Mucosa of rectum (tissue), 2 donors: Measurements from ENCODE around the gene PAN2.
"Not testable (repeated sequence)": the region's sequence is repeated elsewhere in the genome, so short reads cannot be mapped to it uniquely, and the experiment has no call there.

Experiments
- H3K27ac ChIP-seq, 2 donors: one replicate each; pipeline ENCODE4 v1.7.0; 2013; ENCODE audit warnings: inconsistent platforms in 2 of 2, low read depth in 2 of 2, low read length in 2 of 2
- H3K27me3 ChIP-seq, 2 donors: one replicate each; pipeline ENCODE4 v1.7.0; 2013; ENCODE audit warnings: low read length in 2 of 2; ENCODE audit not compliant: control insufficient read depth in 2 of 2, insufficient read depth in 2 of 2
- H3K36me3 ChIP-seq, 2 donors: one replicate each; pipeline ENCODE4 v1.7.0; 2013; ENCODE audit warnings: low read length in 2 of 2; ENCODE audit not compliant: control insufficient read depth in 2 of 2, insufficient read depth in 2 of 2
- H3K4me1 ChIP-seq, 2 donors: one replicate each; pipeline ENCODE4 v1.7.0; 2013; ENCODE audit warnings: low read length in 2 of 2, mild to moderate bottlenecking in 1 of 2; ENCODE audit not compliant: control insufficient read depth in 2 of 2, insufficient read depth in 2 of 2
- H3K4me3 ChIP-seq, 2 donors: one replicate each; pipeline ENCODE4 v1.7.0; 2013; ENCODE audit warnings: low read length in 2 of 2
- H3K9ac ChIP-seq, 2 donors: one replicate each; pipeline ENCODE4 v1.7.0; 2013; ENCODE audit warnings: low read length in 2 of 2, low read depth in 1 of 2, mild to moderate bottlenecking in 1 of 2
- H3K9me3 ChIP-seq, 2 donors: one replicate each; pipeline ENCODE4 v1.7.0; 2013; ENCODE audit warnings: low read length in 2 of 2; ENCODE audit not compliant: control insufficient read depth in 2 of 2
- donor health status: healthy.
- donor health status: Normal muscosa, but diverticular disease.

The PAN2 gene

DNA sequence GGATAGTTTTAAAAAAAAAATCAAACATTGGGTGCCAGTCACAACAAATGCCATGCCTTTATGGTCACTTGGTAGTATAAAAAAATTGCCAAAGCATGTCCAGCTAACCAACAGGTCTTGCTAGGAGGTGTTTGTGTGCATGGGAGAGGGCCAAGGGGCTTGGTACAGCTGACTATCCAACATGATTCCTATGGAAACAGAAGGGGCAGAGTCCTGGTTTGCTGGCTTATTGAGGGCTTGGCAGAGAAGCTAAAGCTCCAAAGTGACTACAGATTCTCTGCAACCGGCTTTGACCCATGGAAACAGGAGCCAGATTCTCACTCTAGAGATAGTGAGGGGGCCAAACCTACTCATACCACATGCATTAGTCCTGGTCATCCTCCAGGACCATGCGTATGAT, 61.3 kb downstream of the PAN2 start:
- not testable (repeated sequence) for H3K27ac ChIP-seq, H3K9ac ChIP-seq, H3K4me3 ChIP-seq, H3K4me1 ChIP-seq, H3K27me3 ChIP-seq, H3K9me3 ChIP-seq
- peaks cover 39 to 60% of the 10 kb centered on the region in 2 donors for H3K36me3 ChIP-seq

DNA sequence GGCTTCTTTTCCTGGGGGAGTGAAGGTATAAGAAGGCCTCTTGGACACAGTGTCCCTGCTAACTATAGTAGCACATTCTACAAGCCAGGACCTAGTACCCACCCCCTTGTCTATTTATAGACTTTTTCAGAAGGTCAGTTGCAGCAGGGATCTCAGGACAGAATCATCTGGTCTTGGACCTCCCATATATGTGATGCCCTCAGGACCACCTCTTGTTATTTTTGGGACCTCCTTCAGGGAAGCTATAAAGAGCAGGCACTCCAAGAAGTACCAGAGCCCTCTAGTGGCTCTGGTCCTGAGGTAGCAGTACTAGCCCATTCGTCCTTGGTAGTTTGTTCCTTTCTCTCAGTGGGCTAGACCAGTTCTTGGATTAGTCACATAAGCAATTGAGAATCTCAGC, 62.8 kb downstream of the PAN2 start:
- no peak overlapping the region for H3K9ac ChIP-seq
- no peak overlapping the region for H3K4me3 ChIP-seq
- no peaks in the 10 kb centered on the region for H3K27me3 ChIP-seq
- H3K9me3 ChIP-seq: no peaks in the 10 kb centered on the region
- peaks cover 34 to 56% of the 10 kb centered on the region in 2 donors for H3K36me3 ChIP-seq
- peaks cover 10 to 11% of the 10 kb centered on the region in 2 donors for H3K4me1 ChIP-seq
- no peak overlapping the region for H3K27ac ChIP-seq

DNA sequence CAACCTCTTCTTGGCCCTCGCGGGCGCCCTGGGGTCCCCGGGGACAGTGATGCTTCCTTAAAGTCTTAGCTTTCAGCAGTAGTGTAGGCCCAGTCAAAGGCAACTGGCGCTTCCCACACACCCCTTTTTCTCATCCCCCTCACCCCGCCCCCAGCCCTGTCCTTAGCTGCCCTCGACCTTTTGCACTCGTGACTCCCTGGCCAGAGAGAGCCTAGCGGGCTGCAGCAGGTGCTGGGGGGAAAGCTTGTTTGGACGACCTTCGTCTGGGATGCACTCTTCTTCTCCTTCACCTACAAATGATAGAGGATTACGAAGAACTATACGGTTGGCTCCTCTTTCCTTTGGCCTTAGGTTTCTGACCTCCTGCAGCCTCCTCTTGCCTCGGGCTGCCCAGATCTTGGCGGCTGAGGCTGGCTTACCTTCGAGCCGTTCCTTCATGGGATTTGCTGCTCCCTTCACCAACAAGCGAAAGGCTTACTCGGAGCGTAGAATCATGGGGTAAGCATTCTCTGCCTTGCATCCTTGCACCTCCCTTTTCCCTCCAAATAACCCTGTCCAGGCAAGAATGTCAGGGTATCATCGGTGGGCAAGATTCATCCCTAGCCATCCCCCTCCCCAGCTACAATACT, 66.2 kb downstream of the PAN2 start:
- Histone ChIP-seq H3K9me3 (no peaks in the 10 kb centered on the region), H3K4me3 (peak overlapping the region; percentile 71 to 89), H3K9ac (peak overlapping the region; percentile 75 to 87), H3K4me1 (peaks cover 10 to 11% of the 10 kb centered on the region in 2 donors), H3K27me3 (no peaks in the 10 kb centered on the region), H3K36me3 (peaks cover 10 to 26% of the 10 kb centered on the region in 2 donors), H3K27ac (peak overlapping the region in 1 of 2 donors; percentile 98)

DNA sequence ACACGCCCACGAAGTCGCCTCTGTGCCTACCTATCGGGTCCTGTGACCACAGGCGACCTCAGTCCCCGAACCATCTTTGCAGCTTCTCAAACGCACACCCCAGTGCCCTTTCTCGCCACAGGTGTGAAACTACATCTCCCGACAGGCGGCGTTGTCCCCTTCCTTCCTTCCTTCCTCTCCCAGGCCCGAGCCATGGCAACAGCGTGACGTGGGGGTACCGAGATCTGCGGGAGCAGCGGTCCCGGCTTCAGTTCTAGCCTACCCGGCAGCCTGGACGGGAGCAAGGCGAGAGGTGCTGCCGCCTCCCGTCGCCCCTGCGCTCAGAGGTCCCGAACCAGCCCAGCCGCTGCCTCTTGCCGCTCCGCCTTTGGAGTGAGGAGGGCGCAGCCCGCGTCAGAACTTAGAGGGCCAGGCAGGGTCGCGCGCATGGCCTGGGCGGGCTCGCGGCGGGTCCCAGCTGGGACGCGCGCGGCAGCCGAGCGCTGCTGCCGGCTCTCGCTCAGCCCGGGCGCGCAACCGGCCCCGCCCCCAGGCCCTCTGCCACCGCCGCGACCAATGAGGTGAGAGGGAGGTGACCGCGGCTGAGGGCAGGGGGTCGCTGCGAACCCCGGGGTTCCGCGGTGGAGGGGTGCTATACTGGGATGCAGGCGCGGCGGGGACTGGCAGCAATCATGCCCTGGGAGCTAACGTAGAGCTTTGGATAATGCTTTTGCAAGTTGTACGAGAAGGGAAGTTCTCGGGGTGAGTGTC, 66.9 kb downstream of the PAN2 start, which contains the start of gene COQ10A:
TSS of gene COQ10A (plus strand) at position 250 of the 750 bp plus-strand sequence. CDS start at position 427, 177 bp downstream.
- H3K4me1 ChIP-seq: peaks cover 10 to 11% of the 10 kb centered on the region in 2 donors
- H3K27ac ChIP-seq: peak within 1 kb of the TSS; percentile 87 to 98
- H3K36me3 ChIP-seq: peaks cover 7 to 21% of the 10 kb centered on the region in 2 donors
- H3K9me3 ChIP-seq: no peaks in the 10 kb centered on the region
- peak within 1 kb of the TSS; percentile 71 to 89 for H3K4me3 ChIP-seq
- no peaks in the 10 kb centered on the region for H3K27me3 ChIP-seq
- H3K9ac ChIP-seq: peak within 1 kb of the TSS; percentile 75 to 87
